Loucy (cell line): ENCODE results near the gene OR2W3.

Source experiments
- CTCF ChIP-seq: fragments of 200-600 bp; sonication (generic); conservative IDR thresholded peaks from 2 replicates; pipeline ENCODE4 v1.5.1; 2014; ENCODE audit warnings: mild to moderate bottlenecking, antibody characterized with exemption, low read length
- EZH2phosphoT487 ChIP-seq: fragments of 200-600 bp; IDR thresholded peaks from 2 replicates; pipeline ENCODE4 v1.6.1; 2018; ENCODE audit warnings: antibody characterized with exemption, mild to moderate bottlenecking, moderate library complexity, borderline replicate concordance

DNA sequence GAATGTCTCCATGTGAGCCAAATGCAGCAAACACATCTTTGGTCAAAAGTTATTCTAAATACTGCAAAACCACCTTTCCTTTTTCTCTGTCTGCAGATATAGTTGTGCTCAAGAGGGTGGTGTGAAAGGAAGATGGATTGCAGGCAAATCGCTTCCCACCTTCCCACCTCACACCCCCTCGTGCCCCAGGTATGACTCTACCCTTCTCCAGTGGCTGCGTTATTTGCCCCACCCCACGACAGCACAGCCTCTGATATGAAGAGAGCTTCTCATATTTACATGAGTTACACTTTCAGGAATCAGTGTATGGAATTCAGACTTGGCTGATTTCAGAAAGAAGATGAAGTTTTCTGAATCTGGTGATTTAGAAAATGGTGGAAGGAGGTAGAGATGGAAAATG is 32.6 kb upstream of the OR2W3 start:
- TF ChIP-seq CTCF, result no peak
- no peak for TF ChIP-seq EZH2phosphoT487
